Prostate gland (tissue), 2 donors: ENCODE results near the gene RSAD2.

ENCODE experiments used
- POLR2A ChIP-seq: fragments of 450-650 bp; IDR thresholded peaks from one replicate; pipeline ENCODE4 v1.6.1; 2016; ENCODE audit warnings: antibody characterized with exemption, mild to moderate bottlenecking
- POLR2AphosphoS5 ChIP-seq: sonication (generic); formaldehyde crosslinking; IDR thresholded peaks from one replicate; pipeline ENCODE4 v1.6.1; 2017; ENCODE audit warnings: antibody characterized with exemption
- TF ChIP-seq, protein P1 (sequence below), 4 experiments: fragments of 200-600 bp in 2 of 4; fragments of 450-650 bp in 2 of 4; sonication (generic) in 2 of 4; IDR thresholded peaks; 1 replicate in 3 of 4; 2 replicates in 1 of 4; pipeline ENCODE4 v1.5.1; 2016 to 2019; ENCODE audit warnings: antibody characterized with exemption in 4 of 4, mild to moderate bottlenecking in 2 of 4, moderate library complexity in 2 of 4

DNA sequence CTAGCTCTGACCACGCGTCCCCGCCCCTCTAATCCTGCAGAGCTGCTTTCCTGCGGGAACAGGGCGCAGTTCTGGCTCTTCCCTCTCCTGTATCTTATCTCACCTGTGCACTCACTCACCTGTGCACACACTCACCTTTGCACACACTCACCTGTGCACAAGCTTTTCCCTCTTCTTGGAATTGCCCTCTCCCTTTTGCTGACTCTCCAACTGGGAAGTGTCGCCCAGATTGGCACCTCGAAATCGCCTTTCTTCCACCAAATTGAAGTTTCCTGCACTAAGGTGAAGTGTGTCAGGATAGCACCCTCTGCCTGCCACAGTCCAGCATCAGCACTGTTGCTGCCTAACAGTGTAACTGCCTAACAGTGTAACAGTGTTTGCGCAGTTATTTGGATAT is 11.3 kb upstream of the RSAD2 start:
- TF ChIP-seq POLR2A (no peak), POLR2AphosphoS5 (no peak)
- TF ChIP-seq, protein P1, sequence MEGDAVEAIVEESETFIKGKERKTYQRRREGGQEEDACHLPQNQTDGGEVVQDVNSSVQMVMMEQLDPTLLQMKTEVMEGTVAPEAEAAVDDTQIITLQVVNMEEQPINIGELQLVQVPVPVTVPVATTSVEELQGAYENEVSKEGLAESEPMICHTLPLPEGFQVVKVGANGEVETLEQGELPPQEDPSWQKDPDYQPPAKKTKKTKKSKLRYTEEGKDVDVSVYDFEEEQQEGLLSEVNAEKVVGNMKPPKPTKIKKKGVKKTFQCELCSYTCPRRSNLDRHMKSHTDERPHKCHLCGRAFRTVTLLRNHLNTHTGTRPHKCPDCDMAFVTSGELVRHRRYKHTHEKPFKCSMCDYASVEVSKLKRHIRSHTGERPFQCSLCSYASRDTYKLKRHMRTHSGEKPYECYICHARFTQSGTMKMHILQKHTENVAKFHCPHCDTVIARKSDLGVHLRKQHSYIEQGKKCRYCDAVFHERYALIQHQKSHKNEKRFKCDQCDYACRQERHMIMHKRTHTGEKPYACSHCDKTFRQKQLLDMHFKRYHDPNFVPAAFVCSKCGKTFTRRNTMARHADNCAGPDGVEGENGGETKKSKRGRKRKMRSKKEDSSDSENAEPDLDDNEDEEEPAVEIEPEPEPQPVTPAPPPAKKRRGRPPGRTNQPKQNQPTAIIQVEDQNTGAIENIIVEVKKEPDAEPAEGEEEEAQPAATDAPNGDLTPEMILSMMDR (IDR thresholded peaks at IDR 0.05): peak in 3 of 4 experiments; percentile 24 to 53 (median 39)
